ENCODE data around the gene ARRDC1.

ARRDC1 gene

DNA sequence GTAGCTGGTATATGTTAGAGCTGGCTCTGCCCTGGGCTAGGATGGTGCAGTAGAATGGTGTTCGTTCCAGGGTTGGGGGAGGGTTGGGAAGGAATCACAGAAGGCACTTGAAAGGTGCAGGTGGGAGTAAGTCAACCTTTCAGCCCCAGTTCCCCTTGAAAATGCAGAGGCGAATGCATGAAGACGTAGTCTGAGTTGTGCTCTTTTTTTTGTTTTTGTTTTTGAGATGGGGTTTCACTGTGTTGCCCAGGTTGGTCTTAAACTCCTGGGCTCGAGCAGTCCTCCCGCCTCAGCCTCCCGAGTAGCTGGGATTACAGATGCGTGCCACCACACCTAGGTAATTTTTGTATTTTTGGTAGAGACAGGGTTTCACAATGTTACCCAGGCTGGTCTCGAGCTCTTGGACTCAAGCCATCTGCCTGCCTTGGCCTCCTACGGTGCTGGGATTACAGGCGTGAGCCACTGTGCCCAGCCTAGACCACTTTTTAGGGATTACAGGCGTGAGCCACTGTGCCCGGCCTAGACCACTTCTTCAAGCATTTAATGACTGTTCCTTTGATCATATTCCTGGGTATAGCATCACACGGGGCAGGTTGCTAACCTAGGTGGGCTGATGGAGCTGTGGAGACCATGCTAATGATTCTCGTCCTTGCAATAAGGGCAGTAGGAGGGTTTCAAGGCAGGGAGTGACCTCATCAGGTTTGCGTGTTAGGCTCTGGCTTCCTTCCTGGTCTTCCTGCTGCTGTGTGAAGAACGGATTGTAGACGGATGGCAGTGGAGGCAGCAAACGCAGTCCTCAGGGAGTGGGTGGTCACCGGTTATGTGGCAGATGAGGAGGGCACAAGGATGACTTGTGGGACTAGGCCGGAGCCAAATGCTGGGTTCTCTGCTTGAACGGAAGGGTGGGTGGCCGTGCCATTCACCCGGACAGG, 27.0 kb downstream of the ARRDC1 start:
- H3K27ac ChIP-seq, result no peak overlapping the region
- TF ChIP-seq POLR2AphosphoS5 (IDR thresholded peaks at IDR 0.05; ENCODE audit: borderline replicate concordance, low read depth, low read length), result no peak
- TF ChIP-seq FOXP2 (optimal IDR thresholded peaks at IDR 0.05; ENCODE audit: control extremely low read depth, extremely low read length, insufficient read depth), result no peak
- no peak for TF ChIP-seq EZH2 (IDR thresholded peaks at IDR 0.05)
- DNase-seq (ENCODE audit: low read depth, low spot score), result no peak
- no peaks in the 10 kb centered on the region for H3K36me3 ChIP-seq (ENCODE audit: insufficient read depth, low read length)
- H3K9ac ChIP-seq (ENCODE audit: insufficient read length), result no peak overlapping the region
- no peaks in the 10 kb centered on the region for H3K9me3 ChIP-seq (ENCODE audit: low read depth, low read length)
- no peak overlapping the region for H3K4me3 ChIP-seq

DNA sequence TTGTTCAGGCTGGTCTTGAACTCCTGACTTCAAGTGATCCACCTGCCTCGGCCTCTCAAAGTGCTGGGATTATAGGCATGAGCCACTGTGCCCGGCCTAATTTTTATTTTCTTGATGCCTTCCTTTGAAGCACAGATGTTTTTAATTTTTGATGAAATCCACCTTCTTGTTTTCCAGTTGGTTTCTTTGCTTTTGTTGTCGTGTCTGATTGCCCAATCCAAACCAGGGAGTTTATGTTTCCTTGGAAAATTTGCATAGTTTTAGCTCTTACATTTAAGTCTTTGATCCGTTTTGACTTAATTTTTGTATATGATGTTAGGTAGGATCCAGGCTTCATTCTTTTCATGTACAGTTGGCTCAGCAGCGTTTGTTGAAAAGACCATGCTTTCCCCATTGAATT, 28.5 kb downstream of the ARRDC1 start:
- peak overlapping the region; percentile 48 for H3K27ac ChIP-seq
- H3K4me3 ChIP-seq, result no peak overlapping the region
- TF ChIP-seq FOXP2 (optimal IDR thresholded peaks at IDR 0.05; ENCODE audit: control extremely low read depth, extremely low read length, insufficient read depth) (no peak), EZH2 (IDR thresholded peaks at IDR 0.05) (no peak), POLR2AphosphoS5 (IDR thresholded peaks at IDR 0.05; ENCODE audit: borderline replicate concordance, low read depth, low read length) (no peak)
- no peak overlapping the region for H3K9ac ChIP-seq (ENCODE audit: insufficient read length)
- no peaks in the 10 kb centered on the region for H3K36me3 ChIP-seq (ENCODE audit: insufficient read depth, low read length)
- no peak for DNase-seq (ENCODE audit: low read depth, low spot score)
- H3K9me3 ChIP-seq (ENCODE audit: low read depth, low read length), result no peaks in the 10 kb centered on the region

DNA sequence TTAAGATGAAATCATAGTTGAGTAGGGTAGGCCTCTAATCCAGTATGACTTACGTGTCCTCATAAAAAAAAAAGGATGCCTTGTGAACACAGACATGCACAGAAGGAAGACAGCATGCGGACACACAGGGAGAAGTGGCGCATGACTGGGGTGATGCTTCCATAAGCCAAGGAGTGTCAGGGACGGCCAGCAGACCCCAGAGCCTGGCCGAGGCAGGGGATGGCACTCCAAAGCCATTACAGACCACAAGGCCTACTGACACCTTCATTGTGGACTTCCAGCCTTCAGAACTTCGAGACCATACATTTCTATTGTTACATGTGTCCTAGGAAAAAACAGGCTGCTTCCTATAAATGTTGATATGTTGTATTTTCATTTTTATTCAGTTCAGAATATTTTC, 33.2 kb downstream of the ARRDC1 start:
- Histone ChIP-seq H3K9ac (ENCODE audit: insufficient read length) (no peak overlapping the region), H3K4me3 (no peak overlapping the region), H3K36me3 (ENCODE audit: insufficient read depth, low read length) (no peaks in the 10 kb centered on the region; the same call in 1 of the 2 replicates), H3K9me3 (ENCODE audit: low read depth, low read length) (no peaks in the 10 kb centered on the region), H3K27ac (no peak overlapping the region)
- DNase-seq (ENCODE audit: low read depth, low spot score), result no peak
- TF ChIP-seq EZH2 (IDR thresholded peaks at IDR 0.05) (no peak), FOXP2 (optimal IDR thresholded peaks at IDR 0.05; ENCODE audit: control extremely low read depth, extremely low read length, insufficient read depth) (no peak), POLR2AphosphoS5 (IDR thresholded peaks at IDR 0.05; ENCODE audit: borderline replicate concordance, low read depth, low read length) (no peak)

DNA sequence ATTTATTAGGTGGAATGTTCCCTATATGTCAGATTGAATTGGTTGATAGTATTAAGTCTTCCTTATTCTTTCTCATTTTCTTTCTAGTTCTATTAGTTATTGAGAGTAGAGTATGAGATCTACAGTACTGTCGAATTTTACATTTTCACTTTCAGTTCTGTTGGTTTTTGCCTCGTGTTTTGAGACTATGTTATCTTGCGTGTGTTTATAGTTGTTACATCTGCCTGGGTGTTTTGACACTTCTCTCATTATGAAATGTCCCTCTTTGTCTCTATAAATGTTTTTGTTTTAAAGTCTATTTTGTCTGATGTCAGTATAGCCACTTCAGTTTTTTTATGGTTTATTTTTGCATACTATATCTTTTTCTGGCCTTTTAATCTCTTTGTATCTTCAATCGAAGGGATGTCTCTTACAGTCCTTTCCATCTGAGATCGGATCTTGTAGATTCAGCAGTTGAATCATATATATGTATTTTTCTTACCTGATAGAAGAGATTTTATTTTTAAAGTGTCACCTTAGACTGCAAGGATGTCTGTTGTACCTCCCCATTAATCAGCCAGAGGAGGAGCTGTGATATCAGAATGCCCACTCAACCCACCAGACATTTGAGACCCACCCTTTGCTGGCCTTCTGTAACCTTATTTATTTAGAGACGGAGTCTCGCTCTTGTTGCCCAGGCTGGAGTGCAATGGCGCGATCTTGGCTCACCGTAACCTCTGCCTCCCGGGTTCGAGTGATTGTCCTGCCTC, 34.0 kb downstream of the ARRDC1 start:
- no peak for TF ChIP-seq EZH2 (IDR thresholded peaks at IDR 0.05)
- TF ChIP-seq FOXP2 (optimal IDR thresholded peaks at IDR 0.05; ENCODE audit: control extremely low read depth, extremely low read length, insufficient read depth), result no peak
- TF ChIP-seq POLR2AphosphoS5 (IDR thresholded peaks at IDR 0.05; ENCODE audit: borderline replicate concordance, low read depth, low read length), result no peak
- H3K9me3 ChIP-seq (ENCODE audit: low read depth, low read length), result no peaks in the 10 kb centered on the region
- H3K36me3 ChIP-seq (ENCODE audit: insufficient read depth, low read length), result peaks cover 3% of the 10 kb centered on the region; the same call in 1 of the 2 replicates
- H3K4me3 ChIP-seq, result no peak overlapping the region
- no peak overlapping the region for H3K9ac ChIP-seq (ENCODE audit: insufficient read length)
- no peak overlapping the region for H3K27ac ChIP-seq
- no peak for DNase-seq (ENCODE audit: low read depth, low spot score)

DNA sequence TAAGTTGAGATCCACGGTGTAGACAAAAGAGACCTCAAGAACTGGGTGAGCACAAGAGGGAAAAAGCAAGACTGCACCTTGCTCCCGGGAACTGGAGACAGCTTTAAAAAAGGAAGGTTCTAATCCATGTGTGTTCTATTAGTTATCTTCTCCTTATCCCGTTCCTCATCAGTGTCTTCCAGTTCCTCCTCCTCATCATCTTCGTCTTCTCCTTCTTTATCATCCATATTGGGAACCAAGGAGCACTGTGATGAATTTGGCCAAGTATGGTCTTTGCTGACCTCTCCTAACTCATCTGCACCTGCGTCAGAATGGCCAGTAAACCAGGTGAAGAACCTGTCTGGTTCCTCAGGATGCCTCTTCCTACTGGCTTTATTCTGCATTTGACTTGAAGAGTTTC, 35.4 kb downstream of the ARRDC1 start:
- Histone ChIP-seq H3K9me3 (ENCODE audit: low read depth, low read length) (no peaks in the 10 kb centered on the region), H3K36me3 (ENCODE audit: insufficient read depth, low read length) (peaks cover 3% of the 10 kb centered on the region; the same call in 1 of the 2 replicates), H3K9ac (ENCODE audit: insufficient read length) (no peak overlapping the region), H3K4me3 (no peak overlapping the region), H3K27ac (no peak overlapping the region)
- DNase-seq (ENCODE audit: low read depth, low spot score), result no peak
- no peak for TF ChIP-seq POLR2AphosphoS5 (IDR thresholded peaks at IDR 0.05; ENCODE audit: borderline replicate concordance, low read depth, low read length)
- no peak for TF ChIP-seq FOXP2 (optimal IDR thresholded peaks at IDR 0.05; ENCODE audit: control extremely low read depth, extremely low read length, insufficient read depth)
- no peak for TF ChIP-seq EZH2 (IDR thresholded peaks at IDR 0.05)

DNA sequence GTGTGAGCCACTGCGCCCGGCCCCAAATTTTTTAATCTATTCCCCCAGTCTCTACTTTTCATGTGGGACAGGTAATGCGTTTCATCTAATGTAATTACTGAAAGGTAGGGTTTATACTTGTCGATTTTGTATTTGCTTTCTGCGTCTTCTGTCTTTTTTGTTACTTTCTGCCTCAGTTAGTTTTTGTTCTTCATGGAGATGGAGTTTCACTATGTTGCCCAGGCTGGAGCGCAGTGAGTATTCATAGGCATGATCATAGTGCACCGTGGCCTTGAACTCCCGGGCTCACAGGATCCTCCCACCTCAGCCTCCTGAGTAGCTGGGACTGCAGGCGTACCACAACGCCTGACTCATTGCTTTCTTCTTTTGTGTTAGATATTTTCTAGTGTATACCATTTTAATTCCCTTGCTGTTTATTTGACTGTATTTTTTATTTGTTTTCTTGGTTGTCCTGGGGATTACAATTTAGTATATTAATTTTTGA, 36.7 kb downstream of the ARRDC1 start:
- no peaks in the 10 kb centered on the region for H3K9me3 ChIP-seq (ENCODE audit: low read depth, low read length)
- no peak overlapping the region for H3K4me3 ChIP-seq
- TF ChIP-seq POLR2AphosphoS5 (IDR thresholded peaks at IDR 0.05; ENCODE audit: borderline replicate concordance, low read depth, low read length), result no peak
- no peak for TF ChIP-seq FOXP2 (optimal IDR thresholded peaks at IDR 0.05; ENCODE audit: control extremely low read depth, extremely low read length, insufficient read depth)
- TF ChIP-seq EZH2 (IDR thresholded peaks at IDR 0.05), result no peak
- H3K27ac ChIP-seq, result no peak overlapping the region
- H3K9ac ChIP-seq (ENCODE audit: insufficient read length), result no peak overlapping the region
- DNase-seq (ENCODE audit: low read depth, low spot score), result no peak
- peaks cover 3% of the 10 kb centered on the region; the same call in 1 of the 2 replicates for H3K36me3 ChIP-seq (ENCODE audit: insufficient read depth, low read length)

DNA sequence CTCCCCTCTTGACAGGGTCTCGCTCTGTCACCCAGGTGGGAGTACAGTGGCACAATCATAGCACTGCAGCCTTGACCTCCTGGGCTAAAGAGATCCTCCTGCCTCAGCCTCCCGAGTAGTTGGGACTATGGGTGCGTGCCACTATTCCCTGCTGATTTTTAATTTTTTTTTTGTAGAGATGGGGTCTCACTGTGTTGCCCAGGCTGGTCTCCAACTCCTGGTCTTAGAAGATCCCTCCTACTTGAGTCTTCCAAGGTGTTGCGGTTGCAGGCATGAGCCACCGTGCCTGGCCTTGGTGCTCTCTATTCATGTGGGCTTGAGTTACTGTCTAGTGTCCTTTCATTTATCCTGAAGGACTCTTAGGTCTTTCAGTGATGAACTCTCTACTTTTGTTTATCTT, 37.4 kb downstream of the ARRDC1 start:
- no peak for DNase-seq (ENCODE audit: low read depth, low spot score)
- Histone ChIP-seq H3K4me3 (no peak overlapping the region), H3K27ac (no peak overlapping the region), H3K9ac (ENCODE audit: insufficient read length) (no peak overlapping the region), H3K36me3 (ENCODE audit: insufficient read depth, low read length) (peaks cover 3% of the 10 kb centered on the region; the same call in 1 of the 2 replicates), H3K9me3 (ENCODE audit: low read depth, low read length) (no peaks in the 10 kb centered on the region)
- TF ChIP-seq POLR2AphosphoS5 (IDR thresholded peaks at IDR 0.05; ENCODE audit: borderline replicate concordance, low read depth, low read length) (no peak), FOXP2 (optimal IDR thresholded peaks at IDR 0.05; ENCODE audit: control extremely low read depth, extremely low read length, insufficient read depth) (no peak), EZH2 (IDR thresholded peaks at IDR 0.05) (no peak)

DNA sequence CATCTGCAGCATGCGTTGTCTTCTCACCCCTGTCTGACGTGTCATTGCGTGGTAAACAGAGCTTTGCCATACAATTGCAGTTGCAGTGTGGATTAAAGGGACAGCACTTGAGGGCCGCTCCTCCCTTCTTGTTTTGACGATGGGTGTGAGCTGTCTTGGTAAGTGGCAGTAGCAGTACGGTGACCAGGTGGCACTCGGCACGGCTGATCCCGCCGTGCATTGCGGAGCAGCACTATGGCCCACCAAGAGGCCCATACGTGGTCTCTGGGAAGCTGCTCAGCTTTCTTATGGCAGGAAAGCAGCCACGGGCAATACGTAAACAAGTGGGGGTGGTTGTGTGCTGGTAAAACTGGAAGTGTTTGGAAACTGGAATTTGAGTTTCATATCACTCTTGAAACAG, 38.4 kb downstream of the ARRDC1 start:
- TF ChIP-seq EZH2 (IDR thresholded peaks at IDR 0.05) (no peak), FOXP2 (optimal IDR thresholded peaks at IDR 0.05; ENCODE audit: control extremely low read depth, extremely low read length, insufficient read depth) (no peak), POLR2AphosphoS5 (IDR thresholded peaks at IDR 0.05; ENCODE audit: borderline replicate concordance, low read depth, low read length) (no peak)
- no peak for DNase-seq (ENCODE audit: low read depth, low spot score)
- H3K9me3 ChIP-seq (ENCODE audit: low read depth, low read length), result no peaks in the 10 kb centered on the region
- H3K4me3 ChIP-seq, result no peak overlapping the region
- H3K9ac ChIP-seq (ENCODE audit: insufficient read length), result no peak overlapping the region
- peaks cover 3% of the 10 kb centered on the region; the same call in 1 of the 2 replicates for H3K36me3 ChIP-seq (ENCODE audit: insufficient read depth, low read length)
- H3K27ac ChIP-seq, result no peak overlapping the region

All from SK-N-MC (cell line).